Measurements from ENCODE around the gene PJA2. TPM values are rescaled to one million over a fixed set of nuclear protein-coding genes. Genes with fewer than 3 reads are reported as not detected.

The PJA2 gene
- total and polyA plus RNA-seq, 2 donors (not counting 3 experiments of a cell fraction or from before 2014, with no cell fraction given), result 24.4 to 64.9 TPM

- H2AFZ ChIP-seq (ENCODE audit: low read depth, low read length), result no peak overlapping the region
- no peak for FAIRE-seq
- no peak overlapping the region for H3K4me3 ChIP-seq (replicated peaks in 1 of 3; ENCODE audit: insufficient read depth in 1 of 3, low read depth in 1 of 3, low read length in 3 of 3)
- no peak overlapping the region for H3K9ac ChIP-seq (replicated peaks; ENCODE audit: extremely low read depth, insufficient read depth, low read length)
- H3K4me1 ChIP-seq (ENCODE audit: control insufficient read depth, extremely low read depth, insufficient read depth, low read length), result no peaks in the 10 kb centered on the region
- ChIA-PET CTCF (interaction anchor here (1.8 kb wide), 1 partner anchor 723 kb away, joined by 8 read pairs; no protein-coding TSS in a partner anchor), POLR2A (no interaction called here)
- intact Hi-C loops (cut with micrococcal nuclease) (no loop called here), dilution Hi-C loops (cut with MboI; ENCODE audit: extremely low pct_ligation_motif_present, low sequenced_read_pairs) (no loop called here)
- peaks cover 4% of the 10 kb centered on the region for H4K20me1 ChIP-seq (replicated peaks; ENCODE audit: control insufficient read depth, extremely low read depth, insufficient read depth, low read length)
- no TSS peak for BruUV-seq (replicated peaks)
- peaks cover 1% of the 10 kb centered on the region for H3K79me2 ChIP-seq (ENCODE audit: control insufficient read depth, insufficient read depth, low read length)
- H3K27ac ChIP-seq (ENCODE audit: insufficient read depth, low read depth, low read length), result no peak overlapping the region
- H3K27me3 ChIP-seq (ENCODE audit: control insufficient read depth in 2 of 2, insufficient read depth in 2 of 2, low read length in 2 of 2), result no peaks in the 10 kb centered on the region
- TF ChIP-seq MYC (IDR thresholded peaks at IDR 0.05; ENCODE audit: low read depth, low read length) (no peak), POLR2A (IDR thresholded peaks at IDR 0.05; ENCODE audit: low read depth, low read length) (no peak), MAX (IDR thresholded peaks at IDR 0.05; ENCODE audit: insufficient read depth, insufficient read length) (no peak), POLR2AphosphoS5 (IDR thresholded peaks at IDR 0.05; ENCODE audit: insufficient read depth, low read depth, low read length) (no peak), EZH2 (IDR thresholded peaks at IDR 0.05; ENCODE audit: borderline replicate concordance, low read depth, low read length, severe bottlenecking) (no peak)
- peaks cover 7 to 9% of the 10 kb centered on the region in 2 experiments for H3K36me3 ChIP-seq (ENCODE audit: control insufficient read depth in 2 of 2, extremely low read depth in 1 of 2, insufficient read depth in 2 of 2, low read length in 2 of 2)
- DNase-seq (ENCODE audit: low read depth, low spot score), result no peak
- no peaks in the 10 kb centered on the region for H3K9me1 ChIP-seq (replicated peaks; ENCODE audit: control insufficient read depth, extremely low read depth, insufficient read depth, low read length)
- no peak overlapping the region for H3K4me2 ChIP-seq (ENCODE audit: insufficient read depth, low read length)
- no peaks in the 10 kb centered on the region for H3K9me3 ChIP-seq (replicated peaks; ENCODE audit: control insufficient read depth, insufficient read depth, low read length)
These were observed 44.1 kb downstream of the PJA2 start for GRCh38 chr5:109365653-109366052.

GRCh38 chr5:109364977-109365376 lies 44.8 kb downstream of the PJA2 start:
- Histone ChIP-seq H3K79me2 (ENCODE audit: control insufficient read depth, insufficient read depth, low read length) (peaks cover 1% of the 10 kb centered on the region), H3K9me3 (replicated peaks; ENCODE audit: control insufficient read depth, insufficient read depth, low read length) (no peaks in the 10 kb centered on the region), H3K4me1 (ENCODE audit: control insufficient read depth, extremely low read depth, insufficient read depth, low read length) (no peaks in the 10 kb centered on the region), H3K27ac (ENCODE audit: insufficient read depth, low read depth, low read length) (no peak overlapping the region), H3K27me3 (ENCODE audit: control insufficient read depth in 2 of 2, insufficient read depth in 2 of 2, low read length in 2 of 2) (no peaks in the 10 kb centered on the region), H4K20me1 (replicated peaks; ENCODE audit: control insufficient read depth, extremely low read depth, insufficient read depth, low read length) (peaks cover 4% of the 10 kb centered on the region), H3K4me3 (replicated peaks in 1 of 3; ENCODE audit: insufficient read depth in 1 of 3, low read depth in 1 of 3, low read length in 3 of 3) (no peak overlapping the region), H3K36me3 (ENCODE audit: control insufficient read depth in 2 of 2, extremely low read depth in 1 of 2, insufficient read depth in 2 of 2, low read length in 2 of 2) (peaks cover 7 to 9% of the 10 kb centered on the region in 2 experiments), H3K9me1 (replicated peaks; ENCODE audit: control insufficient read depth, extremely low read depth, insufficient read depth, low read length) (no peaks in the 10 kb centered on the region), H3K4me2 (ENCODE audit: insufficient read depth, low read length) (no peak overlapping the region), H3K9ac (replicated peaks; ENCODE audit: extremely low read depth, insufficient read depth, low read length) (no peak overlapping the region), H2AFZ (ENCODE audit: low read depth, low read length) (no peak overlapping the region)
- FAIRE-seq (no peak), DNase-seq (ENCODE audit: low read depth, low spot score) (no peak)
- intact Hi-C loops (cut with micrococcal nuclease), result no loop called here
- dilution Hi-C loops (cut with MboI; ENCODE audit: extremely low pct_ligation_motif_present, low sequenced_read_pairs), result no loop called here
- CTCF ChIA-PET, result interaction anchor here (1.8 kb wide), 1 partner anchor 722 kb away, joined by 8 read pairs; no protein-coding TSS in a partner anchor
- no TSS peak for BruUV-seq (replicated peaks)
- TF ChIP-seq EZH2 (IDR thresholded peaks at IDR 0.05; ENCODE audit: borderline replicate concordance, low read depth, low read length, severe bottlenecking) (no peak), MAX (IDR thresholded peaks at IDR 0.05; ENCODE audit: insufficient read depth, insufficient read length) (no peak), CTCF (IDR thresholded peaks at IDR 0.05; ENCODE audit: extremely low read depth in 1 of 2, insufficient read depth in 1 of 2, low read depth in 1 of 2, low read length in 2 of 2) (no peak), POLR2A (IDR thresholded peaks at IDR 0.05; ENCODE audit: low read depth, low read length) (no peak), MYC (IDR thresholded peaks at IDR 0.05; ENCODE audit: low read depth, low read length) (no peak), POLR2AphosphoS5 (IDR thresholded peaks at IDR 0.05; ENCODE audit: insufficient read depth, low read depth, low read length) (no peak), GATA2 (IDR thresholded peaks at IDR 0.05; ENCODE audit: insufficient read depth, insufficient read length, low read depth, low read length) (no peak), FOS (IDR thresholded peaks at IDR 0.05; ENCODE audit: borderline replicate concordance, insufficient read depth, low read length) (no peak), JUN (IDR thresholded peaks at IDR 0.05; ENCODE audit: borderline replicate concordance, insufficient read depth, insufficient read length, low read depth) (no peak)
- POLR2A ChIA-PET, result no interaction called here

Data from endothelial cell of umbilical vein (primary cell).